ENCODE measurements around the gene FURIN.
"Not testable (repeated sequence)": the region's sequence is repeated elsewhere in the genome, so short reads cannot be mapped to it uniquely, and the experiment has no call there.

Gene FURIN

DNA sequence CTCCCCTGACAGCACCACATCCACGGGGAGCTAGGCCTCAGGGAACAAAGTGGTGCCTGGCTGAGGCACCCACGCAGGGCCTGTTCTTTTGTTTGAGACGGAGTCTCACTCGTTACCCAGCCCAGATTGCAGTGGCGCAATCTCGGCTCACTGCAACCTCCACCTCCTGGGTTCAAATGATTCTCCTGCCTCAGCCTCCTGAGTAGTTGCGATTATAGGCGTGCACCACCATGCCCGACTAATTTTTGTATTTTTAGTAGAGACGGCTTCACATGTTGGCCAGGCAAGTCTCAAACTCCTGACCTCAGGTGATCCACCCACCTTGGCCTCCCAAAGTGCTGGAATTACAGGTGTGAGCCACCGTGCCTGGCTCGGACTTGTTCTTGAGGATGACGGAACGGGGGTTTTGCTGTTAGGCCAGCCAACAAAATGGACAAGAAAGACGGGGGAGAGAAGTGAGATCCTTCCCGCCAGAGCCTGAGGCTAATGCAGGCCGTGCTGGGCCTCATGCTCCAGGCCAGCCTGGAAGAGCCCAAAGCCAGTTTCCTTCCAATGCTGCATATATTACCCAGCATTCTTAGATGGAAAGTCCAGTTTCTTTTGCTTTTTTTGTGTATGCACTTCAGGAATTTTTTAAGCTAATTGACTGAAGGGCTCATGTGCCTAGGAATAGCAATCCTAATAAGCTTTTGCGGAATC, 28.1 kb upstream of the FURIN start:
- CTCF ChIA-PET: no interaction called here
- no peak for TF ChIP-seq SP1 (IDR thresholded peaks at IDR 0.05)
- no peak for TF ChIP-seq NFRKB (IDR thresholded peaks at IDR 0.05)
- TF ChIP-seq FOXK2 (IDR thresholded peaks at IDR 0.05): no peak
- no peak for TF ChIP-seq BHLHE40 (IDR thresholded peaks at IDR 0.05; ENCODE audit: borderline replicate concordance)
- TF ChIP-seq TARDBP (IDR thresholded peaks at IDR 0.05): no peak
- no peak for TF ChIP-seq SUZ12 (IDR thresholded peaks at IDR 0.05)
- TF ChIP-seq LEF1 (IDR thresholded peaks at IDR 0.05; ENCODE audit: borderline replicate concordance): no peak
- TF ChIP-seq ZNF384 (IDR thresholded peaks at IDR 0.05): no peak
- no peak for TF ChIP-seq CTBP1 (IDR thresholded peaks at IDR 0.05; ENCODE audit: borderline replicate concordance)
- no peak for TF ChIP-seq FOXA1 (IDR thresholded peaks at IDR 0.05)
- no peak for TF ChIP-seq PKNOX1 (IDR thresholded peaks at IDR 0.05)
- no peak for TF ChIP-seq FOXM1 (IDR thresholded peaks at IDR 0.05; ENCODE audit: borderline replicate concordance)
- TF ChIP-seq ARNT (IDR thresholded peaks at IDR 0.05): no peak
- TF ChIP-seq L3MBTL2 (conservative IDR thresholded peaks at IDR 0.05): no peak
- DNase-seq (ENCODE audit: extremely low spot score): no peak
- POLR2A ChIA-PET: no interaction called here

DNA sequence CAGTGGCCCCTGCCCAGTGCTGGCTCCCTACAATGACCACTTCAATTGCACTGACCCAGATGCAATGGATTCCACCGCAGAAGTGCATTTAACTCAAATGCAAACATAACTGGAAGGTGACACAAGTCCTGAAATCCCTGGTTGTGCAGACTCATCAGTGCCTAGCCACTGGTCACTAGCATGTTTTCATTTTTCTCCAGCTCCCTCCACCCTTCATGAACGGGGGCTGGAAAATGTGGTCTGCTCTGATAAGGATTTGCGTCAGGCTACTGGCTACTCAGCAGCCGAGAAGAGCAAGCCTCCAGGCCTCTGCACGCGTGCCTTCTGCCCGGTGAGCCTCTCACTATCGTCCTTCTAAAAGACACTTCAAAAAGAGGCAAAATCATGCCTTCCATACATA, 27.4 kb upstream of the FURIN start:
- ChIA-PET POLR2A (interaction anchor here (0.6 kb wide), 1 partner anchor 54 kb away, joined by 3 read pairs; no protein-coding TSS in a partner anchor), CTCF (no interaction called here)
- TF ChIP-seq FOXA1 (IDR thresholded peaks at IDR 0.05) (no peak), TARDBP (IDR thresholded peaks at IDR 0.05) (no peak), L3MBTL2 (conservative IDR thresholded peaks at IDR 0.05) (no peak), LEF1 (IDR thresholded peaks at IDR 0.05; ENCODE audit: borderline replicate concordance) (no peak), BHLHE40 (IDR thresholded peaks at IDR 0.05; ENCODE audit: borderline replicate concordance) (no peak), FOXK2 (IDR thresholded peaks at IDR 0.05) (no peak), ARNT (IDR thresholded peaks at IDR 0.05) (no peak), SUZ12 (IDR thresholded peaks at IDR 0.05) (no peak), HDGF (IDR thresholded peaks at IDR 0.05; ENCODE audit: borderline replicate concordance) (no peak), PKNOX1 (IDR thresholded peaks at IDR 0.05) (no peak), ZNF384 (IDR thresholded peaks at IDR 0.05) (no peak), SP1 (IDR thresholded peaks at IDR 0.05) (no peak), FOXM1 (IDR thresholded peaks at IDR 0.05; ENCODE audit: borderline replicate concordance) (no peak), ELF4 (IDR thresholded peaks at IDR 0.05) (no peak), NFRKB (IDR thresholded peaks at IDR 0.05) (no peak), CTBP1 (IDR thresholded peaks at IDR 0.05; ENCODE audit: borderline replicate concordance) (no peak)
- DNase-seq (ENCODE audit: extremely low spot score): no peak

- ChIA-PET CTCF (no interaction called here), POLR2A (no interaction called here)
- TF ChIP-seq L3MBTL2 (conservative IDR thresholded peaks at IDR 0.05) (no peak), FOXA1 (IDR thresholded peaks at IDR 0.05) (no peak), HDGF (IDR thresholded peaks at IDR 0.05; ENCODE audit: borderline replicate concordance) (no peak), LEF1 (IDR thresholded peaks at IDR 0.05; ENCODE audit: borderline replicate concordance) (no peak), SUZ12 (IDR thresholded peaks at IDR 0.05) (no peak), ELF4 (IDR thresholded peaks at IDR 0.05) (no peak), FOXM1 (IDR thresholded peaks at IDR 0.05; ENCODE audit: borderline replicate concordance) (no peak), CTBP1 (IDR thresholded peaks at IDR 0.05; ENCODE audit: borderline replicate concordance) (no peak), BHLHE40 (IDR thresholded peaks at IDR 0.05; ENCODE audit: borderline replicate concordance) (no peak), TARDBP (IDR thresholded peaks at IDR 0.05) (no peak), FOXK2 (IDR thresholded peaks at IDR 0.05) (no peak), PKNOX1 (IDR thresholded peaks at IDR 0.05) (no peak), ZNF384 (IDR thresholded peaks at IDR 0.05) (no peak), ARNT (IDR thresholded peaks at IDR 0.05) (no peak), SP1 (IDR thresholded peaks at IDR 0.05) (no peak), NFRKB (IDR thresholded peaks at IDR 0.05) (no peak)
- no peak for DNase-seq (ENCODE audit: extremely low spot score)
These were observed 23.7 kb upstream of the FURIN start for GRCh38 chr15:90844696-90845095.

DNA sequence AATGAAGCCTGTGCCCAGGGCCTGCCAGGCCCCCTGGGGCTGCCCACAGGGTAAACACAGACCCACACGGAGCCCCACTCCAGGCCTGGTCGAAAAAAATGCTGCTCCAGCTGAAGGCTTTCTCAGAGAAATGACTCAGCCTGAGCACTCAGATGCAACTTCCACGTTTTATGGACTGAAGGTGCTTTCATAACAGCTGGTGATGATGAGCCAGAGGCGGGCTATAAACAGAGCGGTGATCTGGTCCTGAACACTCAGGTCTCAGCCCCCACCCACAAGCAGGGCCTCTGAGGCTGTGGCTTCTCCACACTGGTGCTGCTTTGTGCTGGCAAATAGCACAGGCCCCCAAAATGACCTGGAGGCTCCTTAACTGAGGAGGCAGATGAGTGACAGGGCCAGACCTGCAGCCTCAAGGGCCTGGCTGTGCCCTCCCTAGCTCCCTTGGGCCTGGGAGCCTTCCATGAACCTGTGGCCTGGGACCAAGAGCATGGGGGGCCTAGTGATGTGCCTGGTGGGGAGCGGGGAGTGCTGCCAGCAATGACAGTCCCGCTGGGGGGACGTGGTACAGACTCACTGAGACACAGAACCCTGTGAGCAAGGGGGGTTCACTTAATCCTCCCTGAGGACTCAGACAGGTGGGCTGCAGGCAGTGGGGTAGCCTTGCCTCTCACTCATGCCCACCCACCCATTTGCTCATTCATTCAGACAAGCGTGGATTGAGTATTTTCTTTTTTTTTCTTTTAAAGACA, 23.0 kb upstream of the FURIN start:
- TF ChIP-seq PKNOX1 (IDR thresholded peaks at IDR 0.05) (peak; percentile 64), SUZ12 (IDR thresholded peaks at IDR 0.05) (no peak), NFRKB (IDR thresholded peaks at IDR 0.05) (no peak), L3MBTL2 (conservative IDR thresholded peaks at IDR 0.05) (no peak)
- POLR2A ChIA-PET: no interaction called here
- no peak for DNase-seq (ENCODE audit: extremely low spot score)

DNA sequence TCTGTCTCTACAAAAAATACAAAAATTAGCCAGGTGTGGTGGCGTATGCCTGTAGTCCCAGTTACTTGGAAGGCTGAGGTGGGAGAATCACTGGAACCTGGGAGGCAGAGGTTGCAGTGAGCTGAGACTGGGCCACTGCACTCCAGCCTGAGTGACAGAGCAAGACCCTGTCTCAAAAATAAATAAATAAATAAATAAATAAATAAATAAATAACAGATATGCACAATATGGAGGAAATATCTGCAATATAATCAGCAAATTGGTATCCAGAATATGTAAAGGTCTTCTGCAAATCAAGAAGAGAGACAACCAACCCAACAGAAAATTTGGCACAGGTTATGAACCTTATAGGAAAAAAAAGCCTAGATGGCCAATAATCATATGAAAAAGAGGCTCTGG, 19.0 kb upstream of the FURIN start:
- DNase-seq (ENCODE audit: extremely low spot score); POLR2A ChIA-PET: not testable (repeated sequence)
- CTCF ChIA-PET: interaction anchor here (0.6 kb wide), 1 partner anchor 12 kb away, joined by 3 read pairs; no protein-coding TSS in a partner anchor

More for the DNA sequence above, 23.0 kb upstream of the FURIN start:
- CTCF ChIA-PET: no interaction called here
